ENCODE data around the gene CRLF1. TPM values are rescaled to one million over a fixed set of nuclear protein-coding genes. Genes with fewer than 3 reads are reported as not detected.
"Not testable (repeated sequence)": the region's sequence is repeated elsewhere in the genome, so short reads cannot be mapped to it uniquely, and the experiment has no call there.

Gene CRLF1
- total RNA-seq, 1 donor from 2014 or later, result 20.0 TPM

DNA sequence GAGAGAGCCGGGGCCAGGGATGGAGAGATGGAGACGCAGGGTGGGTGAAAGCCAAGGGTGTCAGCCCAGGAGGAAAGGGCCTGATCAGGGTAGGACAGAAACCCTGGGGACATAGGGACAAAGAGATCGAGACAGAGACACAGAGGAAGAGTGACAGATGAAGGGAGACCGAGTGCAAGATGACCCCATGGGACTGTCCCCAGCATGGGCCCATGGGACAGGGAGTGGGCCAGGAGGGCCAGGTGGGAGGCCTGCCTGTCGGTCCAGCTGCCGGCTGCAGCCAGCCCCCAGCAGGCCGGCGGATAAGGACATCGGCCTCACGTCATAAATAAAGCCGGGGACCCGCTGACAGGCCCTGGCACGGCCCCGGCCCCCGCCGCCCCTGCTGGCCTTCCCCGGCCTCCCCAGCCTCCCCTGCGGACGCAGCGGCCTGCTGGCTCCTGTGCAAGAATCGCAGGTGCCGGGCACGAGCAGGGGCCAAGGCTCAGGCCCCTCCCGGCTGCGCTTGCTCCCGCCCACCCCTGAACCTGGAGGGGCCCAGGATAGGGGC lies 11.7 kb downstream of the CRLF1 start:
- intact Hi-C loops (cut with micrococcal nuclease), result loop anchor here (5.0 kb wide), 1 partner anchor 77 kb away; no protein-coding TSS in a partner anchor
- DNase-seq, result no peak
- H3K27me3 ChIP-seq (ENCODE audit: low read depth), result peaks cover 47% of the 10 kb centered on the region
- no peak overlapping the region for H3K27ac ChIP-seq (replicated peaks)
- H3K9me3 ChIP-seq (replicated peaks), result no peaks in the 10 kb centered on the region
- TF ChIP-seq, protein P1, sequence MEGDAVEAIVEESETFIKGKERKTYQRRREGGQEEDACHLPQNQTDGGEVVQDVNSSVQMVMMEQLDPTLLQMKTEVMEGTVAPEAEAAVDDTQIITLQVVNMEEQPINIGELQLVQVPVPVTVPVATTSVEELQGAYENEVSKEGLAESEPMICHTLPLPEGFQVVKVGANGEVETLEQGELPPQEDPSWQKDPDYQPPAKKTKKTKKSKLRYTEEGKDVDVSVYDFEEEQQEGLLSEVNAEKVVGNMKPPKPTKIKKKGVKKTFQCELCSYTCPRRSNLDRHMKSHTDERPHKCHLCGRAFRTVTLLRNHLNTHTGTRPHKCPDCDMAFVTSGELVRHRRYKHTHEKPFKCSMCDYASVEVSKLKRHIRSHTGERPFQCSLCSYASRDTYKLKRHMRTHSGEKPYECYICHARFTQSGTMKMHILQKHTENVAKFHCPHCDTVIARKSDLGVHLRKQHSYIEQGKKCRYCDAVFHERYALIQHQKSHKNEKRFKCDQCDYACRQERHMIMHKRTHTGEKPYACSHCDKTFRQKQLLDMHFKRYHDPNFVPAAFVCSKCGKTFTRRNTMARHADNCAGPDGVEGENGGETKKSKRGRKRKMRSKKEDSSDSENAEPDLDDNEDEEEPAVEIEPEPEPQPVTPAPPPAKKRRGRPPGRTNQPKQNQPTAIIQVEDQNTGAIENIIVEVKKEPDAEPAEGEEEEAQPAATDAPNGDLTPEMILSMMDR (IDR thresholded peaks at IDR 0.05; ENCODE audit: borderline replicate concordance), result no peak
- H3K36me3 ChIP-seq, result peaks cover 12% of the 10 kb centered on the region
- peak overlapping the region; percentile 60 for H3K4me3 ChIP-seq
- peaks cover 39% of the 10 kb centered on the region for H3K4me1 ChIP-seq

DNA sequence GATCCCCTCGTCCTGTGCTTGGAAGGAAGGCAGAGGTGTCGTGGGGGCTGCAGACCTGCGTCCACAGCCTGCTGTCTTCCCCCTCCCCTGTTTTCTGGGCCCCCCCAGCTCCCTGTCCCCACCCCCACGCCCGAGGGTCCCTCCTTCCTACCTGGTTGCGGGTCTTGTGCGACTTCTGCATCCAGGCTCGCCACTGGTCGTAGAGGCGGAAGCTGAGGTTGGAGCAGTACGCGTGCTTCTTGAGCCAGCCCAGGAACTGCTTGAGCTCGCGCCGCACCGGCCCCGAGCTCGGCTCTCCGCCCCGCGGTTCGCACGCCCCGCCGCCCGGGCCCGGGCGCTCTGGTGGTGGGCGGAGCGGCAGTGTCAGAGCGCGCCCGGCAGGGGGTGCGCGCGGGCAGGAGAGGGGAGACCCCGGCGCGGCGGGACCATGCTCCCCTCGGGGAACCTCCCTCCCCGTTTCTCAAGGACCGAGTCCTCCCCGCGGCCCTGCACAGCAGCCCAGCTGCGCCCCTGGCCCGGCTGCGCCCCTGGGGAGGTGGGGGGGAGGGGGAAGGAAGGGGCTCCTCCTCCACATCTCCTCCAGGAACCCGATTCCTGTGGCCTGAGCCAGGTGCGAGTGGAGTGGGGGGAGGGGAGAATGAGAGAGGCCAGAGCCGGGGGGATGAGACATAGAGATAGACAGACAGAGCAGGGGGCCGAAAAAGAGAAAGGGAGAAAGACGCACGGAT lies 12.3 kb downstream of the CRLF1 start:
- Histone ChIP-seq H3K27me3 (ENCODE audit: low read depth) (peaks cover 41% of the 10 kb centered on the region), H3K36me3 (peaks cover 12% of the 10 kb centered on the region), H3K9me3 (replicated peaks) (no peaks in the 10 kb centered on the region), H3K4me1 (peaks cover 45% of the 10 kb centered on the region), H3K27ac (replicated peaks) (peak overlapping the region; percentile 51), H3K4me3 (peak overlapping the region; percentile 60)
- intact Hi-C loops (cut with micrococcal nuclease), result loop anchor here (5.0 kb wide), 1 partner anchor 78 kb away; no protein-coding TSS in a partner anchor
- TF ChIP-seq, protein P1 (IDR thresholded peaks at IDR 0.05; ENCODE audit: borderline replicate concordance), result peak; percentile 93
- DNase-seq, result peak; percentile 73

GRCh38 chr19:18593367-18594095 lies 13.1 kb downstream of the CRLF1 start:
- Histone ChIP-seq H3K9me3 (replicated peaks) (no peaks in the 10 kb centered on the region), H3K27me3 (ENCODE audit: low read depth) (peaks cover 33% of the 10 kb centered on the region), H3K27ac (replicated peaks) (peak overlapping the region; percentile 51), H3K4me3 (peak overlapping the region; percentile 60), H3K36me3 (peaks cover 12% of the 10 kb centered on the region), H3K4me1 (peaks cover 52% of the 10 kb centered on the region)
- intact Hi-C loops (cut with micrococcal nuclease), result loop anchor here (5.0 kb wide), 1 partner anchor 79 kb away; no protein-coding TSS in a partner anchor
- DNase-seq, result no peak
- TF ChIP-seq, protein P1 (IDR thresholded peaks at IDR 0.05; ENCODE audit: borderline replicate concordance), result no peak

GRCh38 chr19:18592732-18593131 lies 13.9 kb downstream of the CRLF1 start:
- DNase-seq; H3K27ac ChIP-seq (replicated peaks); H3K9me3 ChIP-seq (replicated peaks); H3K4me3 ChIP-seq: not testable (repeated sequence)
- peaks cover 12% of the 10 kb centered on the region for H3K36me3 ChIP-seq
- peaks cover 60% of the 10 kb centered on the region for H3K4me1 ChIP-seq
- intact Hi-C loops (cut with micrococcal nuclease), result loop anchor here (5.0 kb wide), 1 partner anchor 80 kb away; no protein-coding TSS in a partner anchor
- H3K27me3 ChIP-seq (ENCODE audit: low read depth), result peaks cover 25% of the 10 kb centered on the region

DNA sequence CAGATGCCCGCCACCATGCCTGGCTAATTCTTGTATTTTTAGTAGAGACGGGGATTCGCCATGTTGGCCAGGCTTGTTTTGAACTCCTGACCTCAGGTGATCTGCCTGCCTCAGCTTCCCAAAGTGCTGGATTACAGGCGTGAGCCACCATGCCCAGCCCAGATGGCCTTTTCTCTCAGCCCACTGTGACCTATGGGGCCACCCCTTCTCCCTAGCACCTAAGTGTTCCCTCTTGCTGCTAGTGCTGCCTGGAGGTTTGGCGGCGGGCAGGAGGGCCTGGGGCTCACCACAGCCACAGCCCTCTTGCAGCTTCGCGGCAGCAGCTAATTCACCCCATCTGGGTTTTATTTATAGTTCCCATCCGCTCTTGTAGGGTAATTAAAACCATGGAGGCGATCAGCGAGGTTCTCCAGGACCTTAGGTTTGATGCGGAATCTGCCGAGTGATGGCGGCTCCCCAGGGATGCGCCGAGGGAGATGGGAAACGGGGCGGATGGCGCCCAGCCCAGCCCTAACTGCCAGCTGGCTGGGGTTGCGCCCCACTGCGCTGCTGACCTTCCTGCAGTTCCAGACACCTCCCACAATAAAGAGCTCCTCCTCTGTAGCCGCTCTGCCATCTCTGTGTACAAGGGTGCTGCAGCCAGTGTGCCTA lies 14.7 kb downstream of the CRLF1 start:
- H3K4me1 ChIP-seq, result peaks cover 60% of the 10 kb centered on the region
- peaks cover 18% of the 10 kb centered on the region for H3K27me3 ChIP-seq (ENCODE audit: low read depth)

More for the DNA sequence above, 14.7 kb downstream of the CRLF1 start:
- DNase-seq, result no peak
- TF ChIP-seq, protein P1 (IDR thresholded peaks at IDR 0.05; ENCODE audit: borderline replicate concordance), result no peak
- H3K27ac ChIP-seq (replicated peaks), result no peak overlapping the region
- intact Hi-C loops (cut with micrococcal nuclease), result loop anchor here (5.0 kb wide), 1 partner anchor 80 kb away; no protein-coding TSS in a partner anchor
- no peaks in the 10 kb centered on the region for H3K9me3 ChIP-seq (replicated peaks)
- peaks cover 12% of the 10 kb centered on the region for H3K36me3 ChIP-seq
- no peak overlapping the region for H3K4me3 ChIP-seq
